ENCODE measurements around the gene NTHL1. TPM values are rescaled to one million over a fixed set of nuclear protein-coding genes. Genes with fewer than 3 reads are reported as not detected.

Gene NTHL1
- total and polyA plus RNA-seq, 9 of the 15 experiments (the other 6 are each of a cell fraction or from before 2014, with no cell fraction given) = 1.1 to 58.8 (median 17.6) TPM

GRCh38 chr16:2008009-2008526 lies 39.6 kb downstream of the NTHL1 start:
- BruUV-seq (replicated peaks) = TSS peak; percentile 79
- FAIRE-seq (no peak), DNase-seq (ENCODE audit: extremely low read depth in 1 of 4, low spot score in 3 of 4) (peak in 2 of 4 experiments; percentile 46 to 53), ATAC-seq (peak; percentile 0; the same call in 1 of the 3 replicates)
- Histone ChIP-seq H3K4me3 (peak overlapping the region; percentile 99), H3K4me2 (ENCODE audit: insufficient read depth, low read length) (peak overlapping the region; percentile 93), H3K27me3 (ENCODE audit: control insufficient read depth in 2 of 2, insufficient read depth in 2 of 2, low read length in 2 of 2) (no peaks in the 10 kb centered on the region), H2AFZ (ENCODE audit: low read depth, low read length) (no peak overlapping the region), H3K9me3 (replicated peaks; ENCODE audit: control insufficient read depth, insufficient read depth, low read depth, low read length) (no peaks in the 10 kb centered on the region), H3K36me3 (ENCODE audit: control insufficient read depth, insufficient read depth, low read length) (peaks cover 49% of the 10 kb centered on the region; the same call in 2 of the 3 replicates), H3K9ac (ENCODE audit: insufficient read depth in 1 of 2, low read depth in 2 of 2, low read length in 2 of 2) (peak overlapping the region; percentile 91 to 99), H3K4me1 (replicated peaks in 1 of 2; ENCODE audit: control insufficient read depth in 2 of 2, insufficient read depth in 2 of 2, low read length in 2 of 2) (peaks cover 27 to 75% of the 10 kb centered on the region in 2 experiments), H3K9me1 (ENCODE audit: control insufficient read depth, insufficient read depth, low read length) (peaks cover 19% of the 10 kb centered on the region), H3K27ac (ENCODE audit: extremely low read depth, low read depth, low read length) (peak overlapping the region; percentile 42; the same call in 2 of the 3 replicates), H3K79me2 (ENCODE audit: control insufficient read depth, insufficient read depth, low read length) (peaks cover 78% of the 10 kb centered on the region), H4K20me1 (replicated peaks; ENCODE audit: control insufficient read depth, insufficient read depth, low read length) (peaks cover 46% of the 10 kb centered on the region)
- in situ Hi-C loops (cut with MboI) = no loop called here
- intact Hi-C loops (cut with micrococcal nuclease) = loop anchor here (2.0 kb wide), 1 partner anchor 15 kb away; no protein-coding TSS in a partner anchor
- CTCF ChIA-PET (ENCODE audit: low intra/inter-chr PET ratio) = no interaction called here
- POLR2A ChIA-PET = interaction anchor here (0.6 to 2.6 kb wide), 4 partner anchors 11 to 147 kb away, joined by 3 to 13 read pairs (median 6); partner anchors contain the start of genes RPS2 and TRAF7
- 11% methylated on average over 15 of the region's 15 CpGs for WGBS (ENCODE audit: insufficient coverage, low coverage, missing lambda C conversion rate)
- no peak for TF ChIP-seq CREB1 (IDR thresholded peaks at IDR 0.05)
- TF ChIP-seq CREB1 (CRISPR knock-in tag; IDR thresholded peaks at IDR 0.05) = no peak
- peak; percentile 96 for TF ChIP-seq BHLHE40 (IDR thresholded peaks at IDR 0.05; ENCODE audit: low read length)
- TF ChIP-seq TARDBP (IDR thresholded peaks at IDR 0.05) = no peak
- TF ChIP-seq MNT (conservative IDR thresholded peaks at IDR 0.05) = peak; percentile 21 to 34; a peak in 1 of 4 replicates
- TF ChIP-seq, protein P1, sequence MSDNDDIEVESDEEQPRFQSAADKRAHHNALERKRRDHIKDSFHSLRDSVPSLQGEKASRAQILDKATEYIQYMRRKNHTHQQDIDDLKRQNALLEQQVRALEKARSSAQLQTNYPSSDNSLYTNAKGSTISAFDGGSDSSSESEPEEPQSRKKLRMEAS (CRISPR knock-in tag; IDR thresholded peaks at IDR 0.05) = no peak
- no peak for TF ChIP-seq TFAM (CRISPR knock-in tag; conservative IDR thresholded peaks at IDR 0.05)
- TF ChIP-seq CSDE1 (IDR thresholded peaks at IDR 0.05) = no peak
- no peak for TF ChIP-seq SPI1 (IDR thresholded peaks at IDR 0.05; ENCODE audit: borderline replicate concordance, low read depth, low read length)
- TF ChIP-seq, protein P2, sequence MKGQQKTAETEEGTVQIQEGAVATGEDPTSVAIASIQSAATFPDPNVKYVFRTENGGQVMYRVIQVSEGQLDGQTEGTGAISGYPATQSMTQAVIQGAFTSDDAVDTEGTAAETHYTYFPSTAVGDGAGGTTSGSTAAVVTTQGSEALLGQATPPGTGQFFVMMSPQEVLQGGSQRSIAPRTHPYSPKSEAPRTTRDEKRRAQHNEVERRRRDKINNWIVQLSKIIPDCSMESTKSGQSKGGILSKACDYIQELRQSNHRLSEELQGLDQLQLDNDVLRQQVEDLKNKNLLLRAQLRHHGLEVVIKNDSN (CRISPR knock-in tag; IDR thresholded peaks at IDR 0.05) = peak; percentile 75
- TF ChIP-seq, protein P3, sequence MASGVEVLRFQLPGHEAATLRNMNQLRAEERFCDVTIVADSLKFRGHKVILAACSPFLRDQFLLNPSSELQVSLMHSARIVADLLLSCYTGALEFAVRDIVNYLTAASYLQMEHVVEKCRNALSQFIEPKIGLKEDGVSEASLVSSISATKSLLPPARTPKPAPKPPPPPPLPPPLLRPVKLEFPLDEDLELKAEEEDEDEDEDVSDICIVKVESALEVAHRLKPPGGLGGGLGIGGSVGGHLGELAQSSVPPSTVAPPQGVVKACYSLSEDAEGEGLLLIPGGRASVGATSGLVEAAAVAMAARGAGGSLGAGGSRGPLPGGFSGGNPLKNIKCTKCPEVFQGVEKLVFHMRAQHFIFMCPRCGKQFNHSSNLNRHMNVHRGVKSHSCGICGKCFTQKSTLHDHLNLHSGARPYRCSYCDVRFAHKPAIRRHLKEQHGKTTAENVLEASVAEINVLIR (CRISPR knock-in tag; IDR thresholded peaks at IDR 0.05) = no peak
- peak; percentile 28; the same call in 1 of the 2 replicates for TF ChIP-seq RREB1 (CRISPR knock-in tag; IDR thresholded peaks at IDR 0.05)
- TF ChIP-seq HMG20A (CRISPR knock-in tag; conservative IDR thresholded peaks at IDR 0.05) = no peak

Measured in K562 (cell line).